Smooth muscle cell (in vitro differentiated cells): ENCODE measurements around the gene MCTP1. TPM values are rescaled to one million over a fixed set of nuclear protein-coding genes. Genes with fewer than 3 reads are reported as not detected.

ENCODE experiments used
- DNase-seq: peaks from one replicate; lab custom pipeline; 2025; ENCODE audit not compliant: unreplicated experiment; lab: John Stamatoyannopoulos, UW
- H2AFZ ChIP-seq: fragments of 200-600 bp; sonication (generic); 2 replicates; pipeline ENCODE4 v1.6.0; 2016; ENCODE audit warnings: antibody characterized with exemption, low read depth, mild to moderate bottlenecking
- H3F3A ChIP-seq: fragments of 200-600 bp; sonication (generic); 2 replicates; pipeline ENCODE4 v1.6.0; 2017; ENCODE audit warnings: antibody characterized with exemption, low read depth
- H3K27ac ChIP-seq: fragments of 200-600 bp; sonication (generic); 2 replicates; pipeline ENCODE4 v1.5.1; 2016; ENCODE audit warnings: low read depth, mild to moderate bottlenecking
- H3K27me3 ChIP-seq: fragments of 200-600 bp; sonication (generic); 2 replicates; pipeline ENCODE4 v1.6.1; 2016; ENCODE audit warnings: low read depth, mild to moderate bottlenecking
- H3K36me3 ChIP-seq: fragments of 200-600 bp; sonication (generic); 2 replicates; pipeline ENCODE4 v1.5.1; 2016; ENCODE audit warnings: low read depth
- H3K4me1 ChIP-seq: fragments of 200-600 bp; sonication (generic); 2 replicates; pipeline ENCODE4 v1.5.1; 2016; ENCODE audit warnings: low read depth
- H3K4me2 ChIP-seq: fragments of 200-600 bp; sonication (generic); 2 replicates; pipeline ENCODE4 v1.6.0; 2016; ENCODE audit warnings: mild to moderate bottlenecking
- H3K4me3 ChIP-seq: fragments of 200-600 bp; sonication (generic); 2 replicates; pipeline ENCODE4 v1.5.1; 2016; ENCODE audit warnings: mild to moderate bottlenecking
- H3K79me2 ChIP-seq: fragments of 200-600 bp; sonication (generic); 2 replicates; pipeline ENCODE4 v1.6.0; 2016; ENCODE audit warnings: low read depth, mild to moderate bottlenecking
- H3K9ac ChIP-seq: fragments of 200-600 bp; sonication (generic); 2 replicates; pipeline ENCODE4 v1.6.0; 2016; ENCODE audit warnings: low read depth
- H3K9me3 ChIP-seq: fragments of 200-600 bp; sonication (generic); replicated peaks from 2 replicates; pipeline ENCODE4 v1.5.1; 2016; ENCODE audit warnings: low read depth
- H4K20me1 ChIP-seq: fragments of 200-600 bp; sonication (generic); 2 replicates; pipeline ENCODE4 v1.6.0; 2016; ENCODE audit warnings: low read depth
- WGBS: methylation state at CpG from one replicate; pipeline ENCODE4 v1.1.7; 2016; ENCODE audit warnings: low lambda C conversion rate; 5-methylcytosine and 5-hydroxymethylcytosine counted together
- polyA plus RNA-seq: library from polyadenylated mRNA; unstranded; fragments of >200 nt; fragmentation: Nextera tagmentation; extraction: Ambion mirVana; gene quantifications from 2 replicates; pipeline ENCODE4 v1.2.1, GENCODE V29; 2016
- total RNA-seq: library from RNA; depleted of rRNA; stranded (reverse); fragments of >200 nt; gene quantifications from 2 replicates; pipeline ENCODE4 v1.2.3, GENCODE V29; 2014
- TF ChIP-seq, protein P1 (sequence below): fragments of 200-600 bp; sonication (generic); IDR thresholded peaks from 2 replicates; pipeline ENCODE4 v1.5.1; 2017; ENCODE audit warnings: borderline replicate concordance, mild to moderate bottlenecking, antibody characterized with exemption; ENCODE audit not compliant: insufficient read depth, poor library complexity, severe bottlenecking

The MCTP1 gene
- total and polyA plus RNA-seq, 2 experiments from 2014 or later, result 1.1 to 4.8 TPM

DNA sequence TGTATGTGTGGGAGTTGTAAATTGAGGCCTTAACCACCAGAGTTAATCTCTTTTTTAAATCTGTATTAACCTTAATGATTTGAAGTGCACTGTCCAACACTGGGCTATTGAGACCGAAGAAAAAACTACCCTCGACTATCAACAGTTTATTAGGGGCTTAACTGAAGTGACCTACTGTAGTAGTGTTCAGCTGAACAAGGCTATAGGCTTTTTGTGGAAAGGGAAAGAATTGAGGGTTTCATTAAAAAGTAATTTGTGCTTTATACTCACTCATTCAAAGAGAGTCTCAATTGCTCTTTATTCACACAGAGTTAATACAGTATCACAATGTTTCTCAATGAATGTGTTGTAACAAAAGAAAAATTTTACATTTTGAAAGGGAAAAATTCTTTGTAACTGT, 399.0 kb downstream of the MCTP1 start:
- Histone ChIP-seq H3K4me2 (no peak overlapping the region), H4K20me1 (no peaks in the 10 kb centered on the region), H2AFZ (no peak overlapping the region), H3K27ac (no peak overlapping the region), H3K27me3 (no peaks in the 10 kb centered on the region), H3K36me3 (no peaks in the 10 kb centered on the region), H3K9ac (no peak overlapping the region), H3K4me1 (no peaks in the 10 kb centered on the region), H3K79me2 (no peaks in the 10 kb centered on the region), H3K9me3 (no peaks in the 10 kb centered on the region), H3F3A (no peaks in the 10 kb centered on the region), H3K4me3 (no peak overlapping the region)
- TF ChIP-seq, protein P1, sequence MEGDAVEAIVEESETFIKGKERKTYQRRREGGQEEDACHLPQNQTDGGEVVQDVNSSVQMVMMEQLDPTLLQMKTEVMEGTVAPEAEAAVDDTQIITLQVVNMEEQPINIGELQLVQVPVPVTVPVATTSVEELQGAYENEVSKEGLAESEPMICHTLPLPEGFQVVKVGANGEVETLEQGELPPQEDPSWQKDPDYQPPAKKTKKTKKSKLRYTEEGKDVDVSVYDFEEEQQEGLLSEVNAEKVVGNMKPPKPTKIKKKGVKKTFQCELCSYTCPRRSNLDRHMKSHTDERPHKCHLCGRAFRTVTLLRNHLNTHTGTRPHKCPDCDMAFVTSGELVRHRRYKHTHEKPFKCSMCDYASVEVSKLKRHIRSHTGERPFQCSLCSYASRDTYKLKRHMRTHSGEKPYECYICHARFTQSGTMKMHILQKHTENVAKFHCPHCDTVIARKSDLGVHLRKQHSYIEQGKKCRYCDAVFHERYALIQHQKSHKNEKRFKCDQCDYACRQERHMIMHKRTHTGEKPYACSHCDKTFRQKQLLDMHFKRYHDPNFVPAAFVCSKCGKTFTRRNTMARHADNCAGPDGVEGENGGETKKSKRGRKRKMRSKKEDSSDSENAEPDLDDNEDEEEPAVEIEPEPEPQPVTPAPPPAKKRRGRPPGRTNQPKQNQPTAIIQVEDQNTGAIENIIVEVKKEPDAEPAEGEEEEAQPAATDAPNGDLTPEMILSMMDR, result no peak
- no peak for DNase-seq
- 51% methylated on average over 2 of the region's 2 CpGs for WGBS

GRCh38 chr5:94884311-94884710, 400.6 kb downstream of the MCTP1 start:
- H2AFZ ChIP-seq, result no peak overlapping the region
- H3K36me3 ChIP-seq, result no peaks in the 10 kb centered on the region
- H3K9me3 ChIP-seq, result no peaks in the 10 kb centered on the region
- WGBS, result 80% methylated on average over 9 of the region's 9 CpGs
- no peak for DNase-seq
- TF ChIP-seq, protein P1, result no peak
- H3K4me3 ChIP-seq, result no peak overlapping the region
- no peaks in the 10 kb centered on the region for H3K79me2 ChIP-seq
- H3K4me2 ChIP-seq, result no peak overlapping the region
- no peak overlapping the region for H3K27ac ChIP-seq
- H3K4me1 ChIP-seq, result no peaks in the 10 kb centered on the region
- H3K27me3 ChIP-seq, result no peaks in the 10 kb centered on the region
- no peaks in the 10 kb centered on the region for H4K20me1 ChIP-seq
- no peaks in the 10 kb centered on the region for H3F3A ChIP-seq
- H3K9ac ChIP-seq, result no peak overlapping the region

- Histone ChIP-seq H3K36me3 (no peaks in the 10 kb centered on the region), H3F3A (no peaks in the 10 kb centered on the region), H3K79me2 (no peaks in the 10 kb centered on the region), H3K4me2 (no peak overlapping the region), H3K27ac (no peak overlapping the region), H3K27me3 (no peaks in the 10 kb centered on the region), H3K9ac (no peak overlapping the region), H2AFZ (no peak overlapping the region), H3K4me1 (peaks cover under 1% of the 10 kb centered on the region), H3K9me3 (no peaks in the 10 kb centered on the region), H3K4me3 (no peak overlapping the region), H4K20me1 (no peaks in the 10 kb centered on the region)
- DNase-seq, result no peak
- TF ChIP-seq, protein P1, result no peak
- WGBS, result 94% methylated on average over 4 of the region's 4 CpGs
Measured at GRCh38 chr5:94872526-94872925, 412.4 kb downstream of the MCTP1 start.

DNA sequence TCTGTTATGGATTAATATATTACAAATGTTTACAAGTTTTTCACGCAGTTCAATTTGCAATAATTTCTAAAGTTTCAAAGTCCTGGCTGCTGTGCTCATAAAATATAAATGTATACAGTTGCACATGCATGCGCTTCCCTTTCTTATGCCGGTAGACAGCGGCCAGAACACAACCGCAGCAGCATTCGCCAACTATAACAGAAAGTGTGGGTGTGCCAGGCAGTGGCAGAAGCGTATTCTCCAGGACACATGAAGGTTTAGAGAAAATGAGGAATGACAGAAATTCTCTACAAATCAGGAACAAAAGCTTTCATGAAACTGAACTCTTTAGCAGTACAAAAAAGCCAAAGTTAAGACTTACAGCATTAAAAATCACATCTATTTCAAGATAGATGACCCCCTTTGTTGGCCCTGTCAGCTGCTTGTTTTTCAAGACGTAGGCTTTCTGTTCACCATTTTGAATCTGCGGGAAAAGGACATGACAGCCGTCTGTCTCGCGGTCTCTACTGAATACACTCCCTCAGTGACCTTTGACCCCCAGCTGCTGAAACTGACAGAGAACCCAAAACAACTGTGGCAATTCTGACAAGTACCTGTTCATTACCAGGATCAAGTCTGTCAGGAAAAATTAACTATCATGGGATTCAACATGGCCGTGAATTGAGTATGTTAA, 414.2 kb downstream of the MCTP1 start:
- Histone ChIP-seq H3K27me3 (no peaks in the 10 kb centered on the region), H4K20me1 (no peaks in the 10 kb centered on the region), H3K9ac (no peak overlapping the region), H2AFZ (no peak overlapping the region), H3K4me2 (no peak overlapping the region), H3K36me3 (no peaks in the 10 kb centered on the region), H3K4me1 (peaks cover 12% of the 10 kb centered on the region), H3K9me3 (no peaks in the 10 kb centered on the region), H3K27ac (no peak overlapping the region), H3K79me2 (no peaks in the 10 kb centered on the region), H3F3A (no peaks in the 10 kb centered on the region), H3K4me3 (no peak overlapping the region)
- TF ChIP-seq, protein P1, result no peak
- no peak for DNase-seq
- 87% methylated on average over 13 of the region's 13 CpGs for WGBS
